K562 (cell line): ENCODE measurements around the gene BMF. TPM values are rescaled to one million over a fixed set of nuclear protein-coding genes. Genes with fewer than 3 reads are reported as not detected.

Experiments
- FOSL1 ChIP-seq: fragments of 200-800 bp; sonication (Bioruptor generic); conservative IDR thresholded peaks from 2 replicates; pipeline ENCODE4 v1.6.1; 2016; ENCODE audit warnings: missing genetic modification characterization, missing compliant biosample characterization
- FOXK2 ChIP-seq, 2 experiments: fragments of 450-650 bp; IDR thresholded peaks in 1 of 2; conservative IDR thresholded peaks in 1 of 2; 2 replicates each; pipeline ENCODE4 v1.6.1; 2016; ENCODE audit warnings: low read depth in 2 of 2, mild to moderate bottlenecking in 1 of 2
- GABPB1 ChIP-seq: sonication (generic); formaldehyde crosslinking; IDR thresholded peaks from 2 replicates; pipeline ENCODE4 v1.8.0; 2022; ENCODE audit warnings: mild to moderate bottlenecking, missing genetic modification reagents
- HINFP ChIP-seq: fragments of 450-650 bp; conservative IDR thresholded peaks from 2 replicates; pipeline ENCODE4 v1.6.1; 2016; ENCODE audit warnings: missing genetic modification characterization, low read depth, mild to moderate bottlenecking, control low read depth, missing compliant biosample characterization
- LEF1 ChIP-seq: fragments of 450-650 bp; IDR thresholded peaks from 2 replicates; pipeline ENCODE4 v1.6.1; 2016; ENCODE audit warnings: mild to moderate bottlenecking
- MAFF ChIP-seq: IDR thresholded peaks from 2 replicates; pipeline ENCODE4 v1.6.1; 2012; ENCODE audit warnings: low read length, improper control_type of control experiment
- MGA ChIP-seq: fragments of 450-650 bp; IDR thresholded peaks from 2 replicates; pipeline ENCODE4 v1.6.1; 2016; ENCODE audit warnings: mild to moderate bottlenecking, moderate library complexity
- NR3C1 ChIP-seq: sonication (generic); formaldehyde crosslinking; IDR thresholded peaks from 2 replicates; pipeline ENCODE4 v1.8.1; 2022; ENCODE audit warnings: missing genetic modification reagents
- SAP30 ChIP-seq: fragments of 200-600 bp; sonication (generic); IDR thresholded peaks from 2 replicates; pipeline ENCODE4 v1.6.1; 2012; ENCODE audit warnings: borderline replicate concordance, low read depth, mild to moderate bottlenecking, moderate library complexity, low read length, control low read depth, inconsistent platforms; ENCODE audit not compliant: insufficient read depth, poor library complexity, severe bottlenecking
- SMARCA4 ChIP-seq: fragments of 450-650 bp; IDR thresholded peaks from 2 replicates; pipeline ENCODE4 v1.6.1; 2016
- ZNF121 ChIP-seq: sonication (generic); formaldehyde crosslinking; conservative IDR thresholded peaks from 2 replicates; pipeline ENCODE4 v1.8.0; 2022; ENCODE audit warnings: missing genetic modification reagents
- ZNF134 ChIP-seq: fragments of 250-450 bp; sonication (Bioruptor Pico); conservative IDR thresholded peaks from 2 replicates; pipeline ENCODE4 v1.4.0; 2020
- ZNF655 ChIP-seq: fragments of 250-450 bp; sonication (Bioruptor Pico); IDR thresholded peaks from 2 replicates; pipeline ENCODE4 v1.5.0; 2021
- polyA plus RNA-seq, 8 experiments: library from polyadenylated mRNA; depleted of rRNA in 4 of 8; stranded (reverse) in 5 of 8; unstranded in 3 of 8; fragments of >200 nt; fragmentation: Nextera tagmentation in 2 of 8; fragmentation: Illumina TruSeq in 1 of 8; extraction: Ambion mirVana in 2 of 8; extraction: Trizol in 1 of 8; gene quantifications; 2 replicates each; pipeline versions ENCODE4 v1.2.1 to v1.2.3, GENCODE V29; 2011 to 2014; ENCODE audit warnings: inconsistent platforms in 1 of 8, missing spikeins in 1 of 8
- total RNA-seq, 7 experiments: library from RNA; depleted of rRNA in 6 of 7; stranded (reverse); fragments of >200 nt in 6 of 7; fragmentation: Illumina TruSeq in 2 of 7; extraction: Trizol in 2 of 7; gene quantifications; 2 replicates each; pipeline versions ENCODE4 v1.2.1 to v1.2.3, GENCODE V29; 2011 to 2021; ENCODE audit warnings: low replicate concordance in 1 of 7

The BMF gene
- total and polyA plus RNA-seq, 9 of the 15 experiments (the other 6 are each of a cell fraction or from before 2014, with no cell fraction given): 0.25 to 0.91 (median 0.59) TPM; not detected in 2

DNA sequence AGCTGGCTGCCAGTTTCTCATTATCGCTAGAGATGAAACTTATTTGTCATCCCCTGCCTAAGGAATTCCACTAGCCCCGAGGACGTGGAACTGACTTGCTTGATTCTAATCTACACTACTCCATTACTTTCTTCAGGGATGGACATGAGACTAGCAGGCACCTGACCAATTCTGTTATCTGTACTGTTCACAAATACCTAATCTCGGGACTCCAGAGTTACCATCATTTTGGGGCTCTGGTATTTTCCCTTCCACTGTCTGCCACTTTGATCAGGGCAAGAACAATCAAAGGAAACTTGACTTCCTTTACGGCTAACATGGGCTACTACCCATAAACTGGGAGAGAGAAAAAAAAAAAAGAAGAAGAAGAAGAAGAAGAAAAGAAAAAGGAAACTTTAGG is 27.8 kb downstream of the BMF start (continued):
- TF ChIP-seq MGA: no peak; the same call in 1 of the 2 replicates
- TF ChIP-seq ZNF121 (CRISPR knock-in tag): no peak
- TF ChIP-seq FOSL1 (tag): peak; percentile 46; the same call in 1 of the 2 replicates
- no peak for TF ChIP-seq MAFF
- peak; percentile 72; the same call in 1 of the 2 replicates for TF ChIP-seq LEF1
- peak; percentile 88 for TF ChIP-seq SMARCA4
- no peak for TF ChIP-seq NR3C1
- TF ChIP-seq SAP30: no peak
- TF ChIP-seq ZNF655: no peak
- no peak for TF ChIP-seq HINFP (tag)
- no peak for TF ChIP-seq GABPB1 (CRISPR knock-in tag)
- TF ChIP-seq FOXK2 (conservative IDR thresholded peaks at IDR 0.05 in 1 of 2, IDR thresholded peaks at IDR 0.05 in 1 of 2; ENCODE audit: low read depth in 2 of 2): peak in 1 of 2 experiments; percentile 49; a peak in 1 of 4 replicates
- no peak for TF ChIP-seq ZNF134 (CRISPR knock-in tag)
